ENCODE data around the gene IFIT2. TPM values are rescaled to one million over a fixed set of nuclear protein-coding genes. Genes with fewer than 3 reads are reported as not detected.
"Not testable (repeated sequence)": the region's sequence is repeated elsewhere in the genome, so short reads cannot be mapped to it uniquely, and the experiment has no call there.

IFIT2 gene
- 1.5 TPM for total RNA-seq

GRCh38 chr10:89301721-89302445 lies at the start of gene IFIT2:
TSS of gene IFIT2 (plus strand) at chr10:89302046. CDS start at chr10:89302124, 78 bp downstream.
- peak; percentile 72 for ATAC-seq

- ATAC-seq: no peak
Observed at GRCh38 chr10:89252225-89252585, 49.6 kb upstream of the IFIT2 start.

- ATAC-seq: not testable (repeated sequence)
Observed at GRCh38 chr10:89255091-89255579, 46.7 kb upstream of the IFIT2 start.

GRCh38 chr10:89255793-89256192 lies 46.1 kb upstream of the IFIT2 start:
- ATAC-seq: no peak

- ATAC-seq: no peak
Observed at GRCh38 chr10:89256340-89256739, 45.5 kb upstream of the IFIT2 start.

GRCh38 chr10:89256962-89257361 lies 44.9 kb upstream of the IFIT2 start:
- no peak for ATAC-seq

GRCh38 chr10:89257581-89257980 lies 44.3 kb upstream of the IFIT2 start:
- ATAC-seq: no peak

GRCh38 chr10:89258881-89259280 lies 43.0 kb upstream of the IFIT2 start:
- ATAC-seq: no peak

GRCh38 chr10:89262086-89263051 lies 39.5 kb upstream of the IFIT2 start:
- no peak for ATAC-seq

GRCh38 chr10:89263091-89263490 lies 38.8 kb upstream of the IFIT2 start:
- ATAC-seq: no peak

- ATAC-seq: no peak
Observed at GRCh38 chr10:89263531-89263930, 38.3 kb upstream of the IFIT2 start.

GRCh38 chr10:89266721-89267453 lies 35.0 kb upstream of the IFIT2 start:
- no peak for ATAC-seq

- ATAC-seq: no peak
Observed at GRCh38 chr10:89269433-89270152, 32.3 kb upstream of the IFIT2 start.

- ATAC-seq: no peak
Observed at GRCh38 chr10:89270153-89270483, 31.7 kb upstream of the IFIT2 start.

- no peak for ATAC-seq
Observed at GRCh38 chr10:89271532-89271931, 30.3 kb upstream of the IFIT2 start.

GRCh38 chr10:89273680-89274079 lies 28.2 kb upstream of the IFIT2 start:
- ATAC-seq: no peak

- ATAC-seq: no peak
Observed at GRCh38 chr10:89274928-89275327, 26.9 kb upstream of the IFIT2 start.

GRCh38 chr10:89275383-89275782 lies 26.5 kb upstream of the IFIT2 start:
- ATAC-seq: peak; percentile 68

GRCh38 chr10:89278034-89278535 lies 23.8 kb upstream of the IFIT2 start:
- peak; percentile 96 for ATAC-seq

GRCh38 chr10:89278900-89279392 lies 22.9 kb upstream of the IFIT2 start:
- ATAC-seq: no peak

GRCh38 chr10:89279421-89279869 lies 22.4 kb upstream of the IFIT2 start:
- ATAC-seq: no peak

- no peak for ATAC-seq
Observed at GRCh38 chr10:89280508-89280907, 21.3 kb upstream of the IFIT2 start.

Data from esophagus mucosa (tissue), 1 donor.